DND-41 (cell line): ENCODE data around the gene PRSS27.

Experiments
- ATAC-seq: fragments of 200-7000 bp; cut with Tn5 transposase; 3 replicates; pipeline ENCODE4 v1.9.1; 2021; ENCODE audit warnings: low read depth; ENCODE audit not compliant: insufficient read depth
- DNase-seq: peaks from one replicate; pipeline ENCODE4 v3.0.0-alpha.2; 2020
- H2AFZ ChIP-seq: 2 replicates; pipeline ENCODE4 v1.6.0; 2012; ENCODE audit warnings: low read depth, low read length
- H3K27ac ChIP-seq: 2 replicates; pipeline ENCODE4 v1.5.1; 2012; ENCODE audit warnings: low read length, inconsistent platforms
- H3K27me3 ChIP-seq: fragments of 200-600 bp; sonication (generic); 2 replicates; pipeline ENCODE4 v1.6.0; 2012; ENCODE audit warnings: low read length, mild to moderate bottlenecking, inconsistent platforms; ENCODE audit not compliant: insufficient read depth, poor library complexity
- H3K36me3 ChIP-seq: 2 replicates; pipeline ENCODE4 v1.5.1; 2012; ENCODE audit warnings: low read length, inconsistent platforms; ENCODE audit not compliant: insufficient read depth
- H3K4me1 ChIP-seq: 2 replicates; pipeline ENCODE4 v1.5.1; 2012; ENCODE audit warnings: mild to moderate bottlenecking, low read length; ENCODE audit not compliant: insufficient read depth
- H3K4me2 ChIP-seq: 2 replicates; pipeline ENCODE4 v1.6.0; 2012; ENCODE audit warnings: mild to moderate bottlenecking, moderate library complexity, low read length, inconsistent platforms; ENCODE audit not compliant: insufficient read depth
- H3K4me3 ChIP-seq, 2 experiments: fragments of 200-600 bp in 1 of 2; shearing (Covaris generic) in 1 of 2; 2 replicates each; pipeline ENCODE4 v1.5.1; 2012 to 2016; ENCODE audit warnings: inconsistent platforms in 2 of 2, low read length in 2 of 2, mild to moderate bottlenecking in 2 of 2, low read depth in 1 of 2, moderate library complexity in 1 of 2
- H3K79me2 ChIP-seq: 2 replicates; pipeline ENCODE4 v1.6.0; 2012; ENCODE audit warnings: low read length, inconsistent platforms; ENCODE audit not compliant: insufficient read depth
- H3K9ac ChIP-seq: 2 replicates; pipeline ENCODE4 v1.6.0; 2012; ENCODE audit warnings: low read depth, mild to moderate bottlenecking, inconsistent platforms, low read length, moderate library complexity
- H3K9me3 ChIP-seq: 2 replicates; pipeline ENCODE4 v1.5.1; 2012; ENCODE audit warnings: low read length, moderate library complexity, mild to moderate bottlenecking, inconsistent platforms; ENCODE audit not compliant: insufficient read depth, severe bottlenecking
- H4K20me1 ChIP-seq: 2 replicates; pipeline ENCODE4 v1.6.0; 2012; ENCODE audit warnings: low read length; ENCODE audit not compliant: insufficient read depth
- CTCF ChIP-seq: IDR thresholded peaks from 2 replicates; pipeline ENCODE4 v1.5.1; 2012; ENCODE audit warnings: borderline replicate concordance, low read length, moderate library complexity, mild to moderate bottlenecking; ENCODE audit not compliant: poor library complexity, severe bottlenecking; ENCODE audit errors: extremely low read depth
- EZH2 ChIP-seq: IDR thresholded peaks from 3 replicates; pipeline ENCODE4 v1.6.1; 2012; ENCODE audit warnings: borderline replicate concordance, low read depth, mild to moderate bottlenecking, moderate library complexity, low read length, inconsistent platforms; ENCODE audit not compliant: severe bottlenecking

The PRSS27 gene

GRCh38 chr16:2699791-2700600 lies 20.0 kb downstream of the PRSS27 start:
- Histone ChIP-seq H3K27me3 (no peaks in the 10 kb centered on the region), H3K9ac (no peak overlapping the region), H3K27ac (no peak overlapping the region), H2AFZ (no peak overlapping the region), H3K4me3 (no peak overlapping the region), H3K4me2 (no peak overlapping the region), H3K9me3 (no peaks in the 10 kb centered on the region), H4K20me1 (peaks cover 29% of the 10 kb centered on the region), H3K79me2 (no peaks in the 10 kb centered on the region), H3K36me3 (peaks cover 82% of the 10 kb centered on the region), H3K4me1 (no peaks in the 10 kb centered on the region)
- no peak for DNase-seq
- no peak for ATAC-seq
- no peak for TF ChIP-seq CTCF
- no peak for TF ChIP-seq EZH2

- TF ChIP-seq CTCF (no peak), EZH2 (no peak)
- ATAC-seq, result no peak
- no peak for DNase-seq
- no peak overlapping the region for H2AFZ ChIP-seq
- no peak overlapping the region for H3K27ac ChIP-seq
- no peak overlapping the region for H3K4me3 ChIP-seq
- H3K4me2 ChIP-seq, result no peak overlapping the region
- no peak overlapping the region for H3K9ac ChIP-seq
- no peaks in the 10 kb centered on the region for H3K79me2 ChIP-seq
- H3K4me1 ChIP-seq, result no peaks in the 10 kb centered on the region
- H4K20me1 ChIP-seq, result peaks cover 20% of the 10 kb centered on the region
- no peaks in the 10 kb centered on the region for H3K9me3 ChIP-seq
- peaks cover 74% of the 10 kb centered on the region for H3K36me3 ChIP-seq
- H3K27me3 ChIP-seq, result no peaks in the 10 kb centered on the region
Observed at GRCh38 chr16:2698965-2699750, 20.9 kb downstream of the PRSS27 start.

- DNase-seq, result no peak
- H4K20me1 ChIP-seq, result peaks cover 23% of the 10 kb centered on the region
- no peak overlapping the region for H3K9ac ChIP-seq
- no peaks in the 10 kb centered on the region for H3K4me1 ChIP-seq
- TF ChIP-seq CTCF (no peak), EZH2 (no peak)
- no peak for ATAC-seq
- H3K36me3 ChIP-seq, result peaks cover 65% of the 10 kb centered on the region
- peaks cover 2% of the 10 kb centered on the region for H3K79me2 ChIP-seq
- H3K4me2 ChIP-seq, result no peak overlapping the region
- no peak overlapping the region for H2AFZ ChIP-seq
- no peaks in the 10 kb centered on the region for H3K9me3 ChIP-seq
- H3K27ac ChIP-seq, result no peak overlapping the region
- no peak overlapping the region for H3K4me3 ChIP-seq
- H3K27me3 ChIP-seq, result no peaks in the 10 kb centered on the region
Observed at GRCh38 chr16:2698103-2698870, 21.7 kb downstream of the PRSS27 start.
